SK-N-SH (cell line): Measurements from ENCODE around the gene STEAP3. TPM values are rescaled to one million over a fixed set of nuclear protein-coding genes. Genes with fewer than 3 reads are reported as not detected.

Experiments
- CTCF ChIA-PET: fragments of 300-600, 350-600 bp; formaldehyde crosslinking; extraction: SDS; loops from one replicate; lab custom pipeline; 2021; lab: Yijun Ruan, JAX
- POLR2A ChIA-PET: fragments of 350-600 bp; sonication (Branson Sonifier 250); formaldehyde crosslinking; extraction: SDS; loops from one replicate; lab custom pipeline; 2020; ENCODE audit warnings: antibody characterized with exemption, inconsistent platforms; lab: Yijun Ruan, JAX
- DNase-seq: peaks from one replicate; pipeline ENCODE4 v3.0.0; 2012
- H2AFZ ChIP-seq: fragments of 200-600 bp; sonication (generic); 2 replicates; pipeline ENCODE4 v1.8.1; 2016; ENCODE audit warnings: antibody characterized with exemption, mild to moderate bottlenecking, low read depth
- H3F3A ChIP-seq: fragments of 200-600 bp; sonication (generic); replicated peaks from 2 replicates; pipeline ENCODE3; 2016; ENCODE audit warnings: antibody characterized with exemption, mild to moderate bottlenecking; ENCODE audit not compliant: insufficient read depth
- H3K27ac ChIP-seq, 2 experiments: fragments of 200-500 bp in 1 of 2; fragments of 200-600 bp in 1 of 2; sonication (Bioruptor generic) in 1 of 2; sonication (generic), shearing (Covaris generic) in 1 of 2; 2 replicates each; pipeline versions ENCODE4 v1.5.1 to v1.6.1; 2014 to 2016; ENCODE audit warnings: low read depth in 2 of 2, inconsistent platforms in 1 of 2, low read length in 1 of 2, mild to moderate bottlenecking in 1 of 2, mixed read lengths in 1 of 2
- H3K27me3 ChIP-seq: fragments of 200-600 bp; sonication (generic), shearing (Covaris generic); 2 replicates; pipeline ENCODE4 v1.6.1; 2016; ENCODE audit warnings: mixed run types; ENCODE audit not compliant: insufficient read depth
- H3K36me3 ChIP-seq, 2 experiments: fragments of 200-500 bp in 1 of 2; fragments of 200-600 bp in 1 of 2; sonication (Bioruptor generic) in 1 of 2; sonication (generic) in 1 of 2; replicated peaks in 1 of 2; 2 replicates each; pipeline versions ENCODE3 to v1.5.1; 2014 to 2016; ENCODE audit warnings: low read length in 1 of 2, mild to moderate bottlenecking in 1 of 2; ENCODE audit not compliant: insufficient read depth in 2 of 2, control insufficient read depth in 1 of 2
- H3K4me1 ChIP-seq, 2 experiments: fragments of 200-500 bp in 1 of 2; fragments of 200-600 bp in 1 of 2; sonication (Bioruptor generic) in 1 of 2; sonication (generic), shearing (Covaris generic) in 1 of 2; 2 replicates each; pipeline versions ENCODE4 v1.5.1 to v1.6.1; 2014 to 2016; ENCODE audit warnings: low read depth in 1 of 2, low read length in 1 of 2, mixed run types in 1 of 2; ENCODE audit not compliant: insufficient read depth in 2 of 2, control insufficient read depth in 1 of 2
- H3K4me2 ChIP-seq: fragments of 200-600 bp; sonication (generic), shearing (Covaris generic); 2 replicates; pipeline ENCODE4 v1.6.1; 2017; ENCODE audit warnings: mixed run types
- H3K4me3 ChIP-seq, 2 experiments: fragments of 200-500 bp in 1 of 2; fragments of 200-600 bp in 1 of 2; sonication (Bioruptor generic) in 1 of 2; sonication (generic), shearing (Covaris generic) in 1 of 2; 2 replicates each; pipeline versions ENCODE4 v1.5.1 to v1.8.1; 2014 to 2016; ENCODE audit warnings: low read depth in 2 of 2, inconsistent platforms in 1 of 2, low read length in 1 of 2, mild to moderate bottlenecking in 1 of 2, mixed read lengths in 1 of 2, moderate library complexity in 1 of 2
- H3K79me2 ChIP-seq: fragments of 200-600 bp; sonication (generic); 2 replicates; pipeline ENCODE4 v1.8.1; 2017; ENCODE audit warnings: mild to moderate bottlenecking; ENCODE audit not compliant: insufficient read depth
- H3K9ac ChIP-seq: fragments of 200-600 bp; sonication (generic); 2 replicates; pipeline ENCODE4 v1.6.1; 2017; ENCODE audit warnings: mixed run types
- H3K9me2 ChIP-seq: fragments of 200-600 bp; sonication (generic); 2 replicates; pipeline ENCODE4 v1.6.1; 2017; ENCODE audit warnings: mixed run types
- H3K9me3 ChIP-seq: fragments of 200-600 bp; sonication (generic); 2 replicates; pipeline ENCODE4 v1.6.1; 2017; ENCODE audit warnings: mixed run types, mild to moderate bottlenecking, moderate library complexity
- H4K20me1 ChIP-seq: fragments of 200-600 bp; sonication (generic); 2 replicates; pipeline ENCODE4 v1.6.1; 2017; ENCODE audit warnings: mild to moderate bottlenecking, mixed run types; ENCODE audit not compliant: insufficient read depth
- CHD2 ChIP-seq: fragments of 150-350 bp; IDR thresholded peaks from 2 replicates; pipeline ENCODE4 v1.6.1; 2018; ENCODE audit warnings: low read length; ENCODE audit not compliant: partially characterized antibody
- CTCF ChIP-seq: fragments of 200-600 bp; sonication (generic); IDR thresholded peaks from 2 replicates; pipeline ENCODE4 v1.6.1; 2017; ENCODE audit warnings: antibody characterized with exemption, mild to moderate bottlenecking, moderate library complexity
- ELF1 ChIP-seq: IDR thresholded peaks from 2 replicates; pipeline ENCODE4 v1.4.0; 2012
- EZH2phosphoT487 ChIP-seq: fragments of 200-600 bp; sonication (generic); IDR thresholded peaks from 2 replicates; pipeline ENCODE4 v1.6.1; 2017; ENCODE audit warnings: low read depth, mixed run types, mild to moderate bottlenecking, antibody characterized with exemption, moderate library complexity, borderline replicate concordance
- FOSL2 ChIP-seq: IDR thresholded peaks from 2 replicates; pipeline ENCODE4 v1.4.0; 2012; ENCODE audit warnings: low read depth, mild to moderate bottlenecking, moderate library complexity, borderline replicate concordance
- GATA2 ChIP-seq: sonication (generic); formaldehyde crosslinking; IDR thresholded peaks from 2 replicates; pipeline ENCODE4 v1.5.0; 2020; ENCODE audit warnings: mild to moderate bottlenecking, missing genetic modification reagents
- JUND ChIP-seq: IDR thresholded peaks from 2 replicates; pipeline ENCODE4 v1.4.0; 2012
- MAX ChIP-seq: IDR thresholded peaks from 2 replicates; pipeline ENCODE4 v1.4.0; 2012; ENCODE audit warnings: low read depth
- MEF2A ChIP-seq: IDR thresholded peaks from 2 replicates; pipeline ENCODE4 v1.4.0; 2012; ENCODE audit warnings: low read depth, borderline replicate concordance
- NRF1 ChIP-seq: IDR thresholded peaks from 2 replicates; pipeline ENCODE4 v1.6.1; 2012; ENCODE audit warnings: low read depth, mild to moderate bottlenecking, low read length
- RFX5 ChIP-seq: IDR thresholded peaks from 2 replicates; pipeline ENCODE4 v1.6.1; 2012; ENCODE audit warnings: mild to moderate bottlenecking, improper control_type of control experiment, low read length
- SMC3 ChIP-seq: IDR thresholded peaks from 2 replicates; pipeline ENCODE4 v1.6.1; 2012; ENCODE audit warnings: low read depth, low read length, improper control_type of control experiment
- TAF1 ChIP-seq: IDR thresholded peaks from 2 replicates; pipeline ENCODE4 v1.6.1; 2012; ENCODE audit warnings: low read depth, mild to moderate bottlenecking, low read length, moderate library complexity, borderline replicate concordance
- TCF12 ChIP-seq: IDR thresholded peaks from 2 replicates; pipeline ENCODE4 v1.4.0; 2012
- USF2 ChIP-seq: fragments of 150-350 bp; IDR thresholded peaks from 2 replicates; pipeline ENCODE4 v1.6.1; 2017; ENCODE audit warnings: antibody characterized with exemption, low read length, low read depth, borderline replicate concordance
- YY1 ChIP-seq: IDR thresholded peaks from 2 replicates; pipeline ENCODE4 v1.4.0; 2012; ENCODE audit warnings: low read depth, mild to moderate bottlenecking
- ZBTB33 ChIP-seq: IDR thresholded peaks from 2 replicates; pipeline ENCODE4 v1.4.0; 2012; ENCODE audit warnings: low read depth, borderline replicate concordance
- WGBS: methylation state at CpG from one replicate; pipeline ENCODE4 v1.1.6; 2017; ENCODE audit warnings: low lambda C conversion rate; 5-methylcytosine and 5-hydroxymethylcytosine counted together
- polyA plus RNA-seq, 3 experiments: library from polyadenylated mRNA; depleted of rRNA; stranded (reverse); fragments of >200 nt; gene quantifications; 2 replicates each; pipeline ENCODE4 v1.2.3, GENCODE V29; 2012

Gene STEAP3
- polyA plus RNA-seq, 1 of the 3 experiments (the other 2 are of a cell fraction): 30.6 TPM

- Histone ChIP-seq H3K4me2 (no peak overlapping the region), H3K9me3 (no peaks in the 10 kb centered on the region), H3K79me2 (no peaks in the 10 kb centered on the region), H3K4me1 (peaks cover 0 to 2% of the 10 kb centered on the region in 2 experiments; a peak in 3 of 4 replicates), H3K27ac (no peak overlapping the region), H3F3A (no peaks in the 10 kb centered on the region), H3K4me3 (no peak overlapping the region), H3K9ac (no peak overlapping the region), H3K9me2 (no peaks in the 10 kb centered on the region), H3K36me3 (no peaks in the 10 kb centered on the region), H2AFZ (no peak overlapping the region), H4K20me1 (no peaks in the 10 kb centered on the region), H3K27me3 (no peaks in the 10 kb centered on the region)
- DNase-seq: no peak
- WGBS: 91% methylated on average over 2 of the region's 2 CpGs
- TF ChIP-seq CTCF: no peak
- TF ChIP-seq FOSL2: no peak
- TF ChIP-seq TCF12: no peak
- TF ChIP-seq MAX: no peak
- TF ChIP-seq RFX5: no peak
- TF ChIP-seq ELF1: no peak
- no peak for TF ChIP-seq ZBTB33
- no peak for TF ChIP-seq CHD2
- TF ChIP-seq SMC3: no peak
- no peak for TF ChIP-seq TAF1
- no peak for TF ChIP-seq YY1
- no peak for TF ChIP-seq NRF1
- no peak for TF ChIP-seq EZH2phosphoT487
- no peak for TF ChIP-seq JUND
- TF ChIP-seq GATA2: no peak
- TF ChIP-seq USF2: no peak
- TF ChIP-seq MEF2A: no peak
- ChIA-PET CTCF (no interaction called here), POLR2A (no interaction called here)
Measured at GRCh38 chr2:119304847-119305246, 81.2 kb downstream of the STEAP3 start.
